GM21381 (cell line): ENCODE data around the gene LRRC4C.
A peak's percentile ranks its signal among the peaks of the same experiment; 100 is the strongest.

ENCODE experiments used
- ATAC-seq: cut with Tn5 transposase; IDR thresholded peaks from one replicate; pipeline ENCODE4 v1.9.1; 2021; ENCODE audit warnings: mild to moderate bottlenecking, moderate library complexity; ENCODE audit not compliant: unreplicated experiment

The LRRC4C gene

GRCh38 chr11:41419901-41420300, 39.6 kb downstream of the LRRC4C start:
- ATAC-seq = no peak

GRCh38 chr11:41414771-41415440, 44.5 kb downstream of the LRRC4C start:
- ATAC-seq = no peak

GRCh38 chr11:41413843-41414242, 45.6 kb downstream of the LRRC4C start:
- ATAC-seq = peak; percentile 58

GRCh38 chr11:41405812-41406211, 53.6 kb downstream of the LRRC4C start:
- no peak for ATAC-seq

DNA sequence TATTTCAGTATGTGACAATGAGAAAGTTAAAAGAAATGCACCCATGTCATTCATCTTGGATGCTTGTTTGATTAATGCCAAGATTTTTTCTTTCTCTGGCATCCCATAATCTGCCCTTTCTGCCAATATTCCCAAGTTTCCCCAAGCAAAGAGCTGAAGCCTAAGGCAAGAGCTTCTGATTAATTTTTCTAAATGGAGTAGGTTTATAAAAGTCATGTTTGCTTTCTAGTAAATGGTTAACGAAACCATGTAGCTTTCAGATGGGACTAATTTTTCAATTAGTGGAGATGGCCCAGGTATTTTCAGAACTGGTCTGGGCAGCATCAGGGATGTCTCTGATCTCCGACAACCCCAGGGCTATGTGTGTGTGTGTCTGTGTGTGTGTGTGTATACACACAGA, 55.3 kb downstream of the LRRC4C start:
- no peak for ATAC-seq

DNA sequence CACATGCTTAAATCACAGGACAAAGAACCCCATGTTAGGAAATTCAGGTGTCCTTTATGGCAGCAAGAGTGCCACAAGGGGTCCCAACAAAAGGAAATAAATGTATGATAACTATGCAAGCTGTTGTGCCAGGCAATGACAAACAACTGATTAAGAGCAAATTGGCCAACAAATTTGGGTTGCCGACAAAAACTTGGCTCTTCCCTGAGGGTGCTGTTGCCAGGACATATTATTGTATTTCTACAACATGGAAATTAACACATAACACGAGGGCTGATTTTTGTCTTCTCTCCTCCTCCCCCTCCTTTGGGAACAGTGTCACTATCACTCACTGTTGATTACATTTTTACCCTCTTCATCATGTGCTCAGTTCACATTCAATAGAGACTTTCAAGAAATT, 56.0 kb downstream of the LRRC4C start:
- ATAC-seq = no peak

GRCh38 chr11:41400819-41401382, 58.6 kb downstream of the LRRC4C start:
- no peak for ATAC-seq

DNA sequence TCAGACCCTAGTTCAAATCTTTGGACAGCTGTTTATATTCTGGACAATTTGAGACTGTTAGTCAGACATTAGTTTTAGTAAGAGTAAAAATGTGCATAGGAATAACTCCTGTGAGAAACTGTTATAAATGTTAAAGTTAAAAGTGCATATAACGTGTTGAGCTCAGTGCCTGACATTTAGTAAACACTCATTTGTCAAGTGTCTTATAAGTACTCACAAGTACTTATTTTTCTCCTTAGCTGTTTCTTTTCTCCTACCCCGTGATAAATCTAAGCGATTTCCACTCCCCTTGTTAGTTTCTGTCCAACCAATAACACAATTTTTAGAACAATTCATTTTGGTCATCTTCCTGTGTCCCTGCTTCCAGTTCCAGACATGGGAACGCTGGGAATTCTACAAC, 59.3 kb downstream of the LRRC4C start:
- no peak for ATAC-seq

- no peak for ATAC-seq
These were observed 60.1 kb downstream of the LRRC4C start for GRCh38 chr11:41399323-41399722.

DNA sequence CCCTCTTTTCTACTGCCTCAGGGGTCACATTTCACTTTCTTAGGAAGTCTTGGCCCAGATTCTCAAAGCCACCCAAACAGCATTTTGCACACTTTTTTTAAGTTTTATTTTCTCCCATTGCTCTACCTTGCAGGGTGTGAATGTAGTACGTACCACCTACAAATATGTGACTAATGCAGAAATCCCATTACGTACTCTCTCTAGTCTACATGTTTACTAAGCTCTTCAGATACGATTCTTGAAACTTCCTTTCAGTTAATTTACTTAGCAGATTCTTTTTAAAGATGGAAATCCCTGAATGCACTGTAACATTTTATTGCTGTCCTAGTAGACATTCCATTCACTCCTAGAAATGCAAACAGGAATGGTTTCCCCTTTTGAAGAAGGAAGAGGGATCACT, 61.3 kb downstream of the LRRC4C start:
- no peak for ATAC-seq

DNA sequence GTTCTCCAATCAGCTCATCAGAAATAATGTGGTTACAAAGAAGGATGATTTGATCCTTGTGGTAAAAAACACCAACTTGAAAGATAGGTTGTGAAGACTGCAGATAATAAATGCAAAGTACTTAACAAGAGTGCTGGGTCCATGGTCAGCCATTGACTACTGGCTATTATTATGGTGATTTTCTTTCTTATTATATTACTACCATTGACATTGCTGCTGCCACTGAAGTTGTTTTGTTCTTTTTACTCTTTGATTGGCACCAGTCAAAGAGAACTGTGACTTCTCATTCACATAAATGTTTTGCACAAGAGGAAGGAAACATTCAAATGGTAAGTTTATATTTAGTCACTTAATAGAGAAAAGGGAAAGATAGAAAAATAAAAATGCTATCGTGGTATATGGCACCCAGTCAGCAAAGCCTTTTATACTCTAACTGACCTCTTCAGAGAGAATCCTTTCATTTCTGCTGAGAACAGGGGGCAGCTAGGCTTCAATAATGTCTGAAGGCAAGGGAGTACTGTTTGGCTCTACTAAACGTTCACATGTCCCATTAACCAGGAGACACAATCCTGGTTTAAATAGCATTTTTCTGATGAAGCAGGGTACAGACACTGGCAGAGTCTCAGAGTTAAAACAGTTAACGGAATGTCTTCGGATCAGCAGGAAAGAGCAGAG, 64.8 kb downstream of the LRRC4C start:
- no peak for ATAC-seq

DNA sequence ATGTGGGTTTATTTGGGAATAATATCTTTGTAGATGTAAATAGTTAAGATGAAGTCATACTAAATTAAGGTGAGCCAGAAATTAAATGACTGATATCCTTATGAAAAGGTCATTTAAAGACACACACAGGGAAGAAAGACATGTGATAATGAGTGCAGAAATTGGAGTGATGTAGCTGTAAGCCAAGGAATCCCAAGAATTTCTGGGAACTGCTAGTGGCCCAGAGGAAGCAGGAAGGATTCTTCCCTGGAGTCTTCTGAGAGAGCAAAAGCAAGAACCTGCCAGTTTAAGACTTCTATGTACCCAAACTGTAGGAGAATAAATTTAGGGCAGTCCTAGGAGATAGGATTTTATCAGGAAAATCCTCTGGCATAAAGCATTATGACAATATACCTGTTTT, 66.9 kb downstream of the LRRC4C start:
- ATAC-seq = no peak

DNA sequence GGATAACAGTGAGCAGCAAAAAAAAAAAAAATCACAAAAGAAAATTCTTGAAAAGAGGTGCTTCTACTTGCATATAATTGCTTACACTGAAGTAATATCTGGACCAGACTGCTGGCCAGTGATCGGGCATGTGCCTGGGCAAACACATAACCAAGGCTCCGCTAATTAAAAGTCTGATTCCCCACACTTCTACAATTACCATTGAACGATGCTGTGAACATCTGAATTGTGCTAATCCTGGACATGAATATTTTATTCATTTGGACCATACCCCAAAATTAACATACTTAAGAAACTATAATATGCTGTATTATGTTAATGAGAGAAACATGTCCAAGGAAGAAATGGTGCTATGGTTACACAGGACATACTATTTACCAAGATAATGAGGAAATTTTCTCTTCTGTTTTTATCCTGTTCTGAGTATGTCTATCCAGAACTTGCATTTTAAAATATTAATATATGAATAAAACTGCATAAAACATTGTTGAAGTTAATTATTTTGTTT, 69.8 kb downstream of the LRRC4C start:
- ATAC-seq = no peak

- ATAC-seq = no peak
These were observed 75.1 kb downstream of the LRRC4C start for GRCh38 chr11:41384329-41384728.

- ATAC-seq = no peak
These were observed 75.7 kb downstream of the LRRC4C start for GRCh38 chr11:41383768-41384167.

DNA sequence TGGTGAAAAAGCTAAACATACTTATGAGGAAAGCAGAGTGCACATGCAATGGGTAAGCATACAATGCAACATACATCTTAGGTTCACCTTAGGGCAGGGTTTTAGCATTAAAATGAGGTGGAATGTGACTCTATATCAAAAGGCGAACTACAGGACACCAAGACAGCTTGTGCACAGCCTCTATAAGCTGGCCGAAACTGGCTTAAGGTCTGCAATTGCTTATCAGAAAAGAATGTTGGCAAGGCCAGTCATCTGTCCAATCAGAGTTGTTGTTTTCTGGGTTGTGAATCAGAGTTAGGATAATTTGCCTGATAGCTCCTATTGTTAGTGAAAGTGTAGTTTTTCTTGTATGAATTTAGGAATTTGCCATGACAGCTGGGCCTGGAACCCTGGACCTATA, 76.5 kb downstream of the LRRC4C start:
- ATAC-seq = no peak

- ATAC-seq = no peak
These were observed 80.4 kb downstream of the LRRC4C start for GRCh38 chr11:41379084-41379483.

- ATAC-seq = no peak
These were observed 81.6 kb downstream of the LRRC4C start for GRCh38 chr11:41377709-41378394.

DNA sequence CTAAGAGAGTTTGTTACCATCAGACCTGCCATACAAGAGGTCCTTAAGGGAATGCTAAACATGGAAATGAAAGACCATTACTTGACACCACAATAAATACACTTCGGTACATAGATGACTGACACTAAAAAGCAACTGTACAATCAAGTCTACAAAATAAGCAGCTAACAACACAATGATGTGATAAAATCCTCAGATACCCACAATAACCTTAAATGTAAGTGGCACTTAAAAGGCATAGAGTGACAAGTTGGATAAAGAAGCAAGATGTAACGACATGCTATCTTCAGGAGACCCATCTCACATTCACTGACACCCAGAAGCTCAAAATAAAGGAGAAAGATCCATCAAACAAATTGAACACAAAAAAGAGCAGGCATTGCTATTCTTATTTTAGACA, 107.6 kb downstream of the LRRC4C start:
- ATAC-seq = no peak

- ATAC-seq = no peak
These were observed 113.4 kb downstream of the LRRC4C start for GRCh38 chr11:41346042-41346441.

DNA sequence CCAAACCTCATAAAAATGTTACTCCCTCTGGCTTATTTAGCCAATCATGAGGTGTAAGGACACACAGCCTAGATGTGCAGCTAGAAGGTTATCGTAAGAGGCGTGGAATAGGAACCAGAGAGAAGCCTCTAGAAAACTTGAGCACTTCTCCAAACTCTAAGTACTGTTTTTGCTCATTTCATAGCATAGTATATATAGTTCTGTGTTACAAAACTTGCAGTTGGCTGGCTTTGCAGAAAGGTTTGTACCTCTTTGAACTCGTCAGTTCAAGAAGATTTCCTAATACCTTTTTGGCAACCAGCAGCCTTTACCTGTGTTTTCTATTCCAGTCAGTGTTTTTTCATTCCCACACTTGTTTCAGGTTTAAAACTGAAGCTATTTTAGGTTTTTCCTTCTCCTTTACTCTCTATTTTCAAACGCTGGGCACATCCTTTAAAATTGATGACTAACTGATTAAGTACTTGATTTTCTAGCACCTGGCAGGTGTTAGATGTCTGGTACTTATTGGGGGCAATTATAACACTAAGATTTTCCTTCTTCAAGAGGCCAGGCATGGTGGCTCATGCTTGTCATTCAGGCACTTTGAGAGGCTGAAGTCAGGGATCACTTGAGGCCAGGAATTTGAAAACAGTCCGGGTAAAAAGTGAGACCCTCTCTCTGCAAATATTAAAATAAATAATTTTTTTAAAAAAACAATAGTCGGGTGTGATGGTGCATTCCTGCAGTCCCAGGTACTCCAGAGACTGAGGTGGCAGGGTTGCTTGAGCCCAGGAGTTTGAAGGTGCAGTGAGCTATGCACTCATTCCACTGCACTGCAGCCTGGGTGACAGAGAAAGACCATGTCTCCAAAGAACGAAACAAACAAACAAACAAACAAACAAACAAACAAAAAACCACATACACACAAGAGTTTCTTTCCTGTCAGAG, 125.2 kb downstream of the LRRC4C start:
- no peak for ATAC-seq
